ENCODE data around the gene EIF4A2.

Gene EIF4A2

DNA sequence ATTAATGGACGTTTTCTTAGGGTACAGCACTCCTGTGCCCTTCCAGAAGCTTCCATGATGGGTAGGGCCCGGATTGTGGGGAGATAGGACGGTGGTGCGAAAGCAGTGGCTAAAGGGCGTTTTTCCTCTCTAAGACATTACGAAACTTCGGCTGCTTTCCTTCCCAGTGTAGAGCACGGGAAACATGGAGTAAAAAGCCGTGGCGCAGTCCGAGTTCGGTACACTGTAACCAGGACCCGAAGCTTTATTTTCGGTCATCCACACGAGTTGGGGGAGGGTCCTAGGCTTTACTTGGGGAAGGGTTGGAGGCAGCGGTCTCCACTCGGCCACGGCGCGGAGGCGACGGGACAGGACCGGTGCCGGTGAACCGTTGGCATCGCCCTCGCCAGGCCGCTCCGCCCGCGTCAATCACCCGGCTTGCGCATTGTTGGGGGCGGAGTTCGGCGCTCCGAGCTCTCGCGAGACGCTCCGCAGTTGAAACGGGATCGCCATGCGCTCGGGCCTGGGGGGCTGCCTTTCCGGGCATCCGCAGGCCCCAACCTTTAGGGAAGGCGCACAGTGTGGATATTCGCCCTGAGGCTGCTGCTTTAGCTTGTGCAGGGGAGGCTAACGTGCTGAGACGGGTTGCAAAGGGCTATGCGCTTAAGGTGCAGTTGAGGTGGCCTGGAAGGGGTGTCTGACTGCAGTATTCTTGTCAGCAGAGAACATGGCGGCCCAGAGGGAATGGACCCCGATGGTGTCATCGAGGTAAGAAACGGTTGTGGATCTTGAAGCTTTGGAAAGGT is 546 bp downstream of the EIF4A2 start:
- TF ChIP-seq, protein P1, sequence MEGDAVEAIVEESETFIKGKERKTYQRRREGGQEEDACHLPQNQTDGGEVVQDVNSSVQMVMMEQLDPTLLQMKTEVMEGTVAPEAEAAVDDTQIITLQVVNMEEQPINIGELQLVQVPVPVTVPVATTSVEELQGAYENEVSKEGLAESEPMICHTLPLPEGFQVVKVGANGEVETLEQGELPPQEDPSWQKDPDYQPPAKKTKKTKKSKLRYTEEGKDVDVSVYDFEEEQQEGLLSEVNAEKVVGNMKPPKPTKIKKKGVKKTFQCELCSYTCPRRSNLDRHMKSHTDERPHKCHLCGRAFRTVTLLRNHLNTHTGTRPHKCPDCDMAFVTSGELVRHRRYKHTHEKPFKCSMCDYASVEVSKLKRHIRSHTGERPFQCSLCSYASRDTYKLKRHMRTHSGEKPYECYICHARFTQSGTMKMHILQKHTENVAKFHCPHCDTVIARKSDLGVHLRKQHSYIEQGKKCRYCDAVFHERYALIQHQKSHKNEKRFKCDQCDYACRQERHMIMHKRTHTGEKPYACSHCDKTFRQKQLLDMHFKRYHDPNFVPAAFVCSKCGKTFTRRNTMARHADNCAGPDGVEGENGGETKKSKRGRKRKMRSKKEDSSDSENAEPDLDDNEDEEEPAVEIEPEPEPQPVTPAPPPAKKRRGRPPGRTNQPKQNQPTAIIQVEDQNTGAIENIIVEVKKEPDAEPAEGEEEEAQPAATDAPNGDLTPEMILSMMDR (IDR thresholded peaks at IDR 0.05; ENCODE audit: low read depth, low read length, poor library complexity, severe bottlenecking), result no peak
- Histone ChIP-seq H3K4me3 (ENCODE audit: low read length) (peak overlapping the region; percentile 94), H3F3A (ENCODE audit: control insufficient read depth, insufficient read depth) (peaks cover 71% of the 10 kb centered on the region), H3K4me2 (ENCODE audit: low read length) (peak overlapping the region; percentile 89), H3K4me1 (ENCODE audit: control insufficient read depth, low read length) (peaks cover 52% of the 10 kb centered on the region), H3K79me2 (ENCODE audit: control insufficient read depth, low read length) (peaks cover 62% of the 10 kb centered on the region), H3K9me2 (replicated peaks; ENCODE audit: control insufficient read depth, low read length) (no peaks in the 10 kb centered on the region), H3K27me3 (ENCODE audit: control insufficient read depth, low read length) (peaks cover 3% of the 10 kb centered on the region; the same call in 1 of the 2 replicates), H3K27ac (ENCODE audit: low read depth, low read length) (peak overlapping the region; percentile 94), H3K9me3 (ENCODE audit: control insufficient read depth, insufficient read depth, low read length) (no peaks in the 10 kb centered on the region), H4K20me1 (ENCODE audit: control insufficient read depth, insufficient read depth, low read depth, low read length) (peaks cover 50% of the 10 kb centered on the region), H3K36me3 (ENCODE audit: control insufficient read depth, low read length) (peaks cover 63% of the 10 kb centered on the region)

DNA sequence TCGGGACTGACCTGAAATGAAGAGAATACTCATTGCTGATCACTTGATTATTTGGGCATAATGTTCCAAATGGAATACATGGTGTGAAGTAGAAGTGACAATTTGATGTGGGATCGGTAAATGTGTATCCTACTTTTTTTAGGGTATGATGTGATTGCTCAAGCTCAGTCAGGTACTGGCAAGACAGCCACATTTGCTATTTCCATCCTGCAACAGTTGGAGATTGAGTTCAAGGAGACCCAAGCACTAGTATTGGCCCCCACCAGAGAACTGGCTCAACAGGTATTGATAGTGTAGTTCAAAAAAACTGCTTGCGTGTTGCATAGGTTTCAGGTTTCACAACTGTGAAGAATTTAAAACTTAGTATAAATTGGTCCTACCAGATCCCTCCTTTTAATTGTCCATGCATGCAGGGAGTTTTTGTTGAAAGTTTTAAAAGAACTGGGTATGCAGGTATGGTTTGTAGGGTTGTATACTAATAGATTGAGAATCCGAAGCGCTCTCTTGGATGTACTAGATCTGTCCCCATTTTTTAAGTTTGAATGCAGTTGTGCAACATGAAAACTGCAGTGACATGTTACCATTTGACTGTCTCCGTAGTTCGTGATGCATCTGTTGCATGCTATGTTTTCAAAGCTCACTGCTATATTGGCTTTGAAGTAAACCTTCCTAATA is 1.6 kb downstream of the EIF4A2 start:
- H3K4me2 ChIP-seq (ENCODE audit: low read length), result peak overlapping the region; percentile 89
- no peak for TF ChIP-seq EZH2phosphoT487 (IDR thresholded peaks at IDR 0.05; ENCODE audit: borderline replicate concordance, low read length)
- peaks cover 62% of the 10 kb centered on the region for H3K79me2 ChIP-seq (ENCODE audit: control insufficient read depth, low read length)
- peaks cover 3% of the 10 kb centered on the region; the same call in 1 of the 2 replicates for H3K27me3 ChIP-seq (ENCODE audit: control insufficient read depth, low read length)
- peak overlapping the region; percentile 94 for H3K27ac ChIP-seq (ENCODE audit: low read depth, low read length)
- H3K9me3 ChIP-seq (ENCODE audit: control insufficient read depth, insufficient read depth, low read length), result no peaks in the 10 kb centered on the region
- peaks cover 73% of the 10 kb centered on the region for H3K36me3 ChIP-seq (ENCODE audit: control insufficient read depth, low read length)
- H3K4me1 ChIP-seq (ENCODE audit: control insufficient read depth, low read length), result peaks cover 52% of the 10 kb centered on the region
- H3F3A ChIP-seq (ENCODE audit: control insufficient read depth, insufficient read depth), result peaks cover 82% of the 10 kb centered on the region
- H3K4me3 ChIP-seq (ENCODE audit: low read length), result peak overlapping the region; percentile 94
- H4K20me1 ChIP-seq (ENCODE audit: control insufficient read depth, insufficient read depth, low read depth, low read length), result peaks cover 50% of the 10 kb centered on the region
- H3K9me2 ChIP-seq (replicated peaks; ENCODE audit: control insufficient read depth, low read length), result no peaks in the 10 kb centered on the region

DNA sequence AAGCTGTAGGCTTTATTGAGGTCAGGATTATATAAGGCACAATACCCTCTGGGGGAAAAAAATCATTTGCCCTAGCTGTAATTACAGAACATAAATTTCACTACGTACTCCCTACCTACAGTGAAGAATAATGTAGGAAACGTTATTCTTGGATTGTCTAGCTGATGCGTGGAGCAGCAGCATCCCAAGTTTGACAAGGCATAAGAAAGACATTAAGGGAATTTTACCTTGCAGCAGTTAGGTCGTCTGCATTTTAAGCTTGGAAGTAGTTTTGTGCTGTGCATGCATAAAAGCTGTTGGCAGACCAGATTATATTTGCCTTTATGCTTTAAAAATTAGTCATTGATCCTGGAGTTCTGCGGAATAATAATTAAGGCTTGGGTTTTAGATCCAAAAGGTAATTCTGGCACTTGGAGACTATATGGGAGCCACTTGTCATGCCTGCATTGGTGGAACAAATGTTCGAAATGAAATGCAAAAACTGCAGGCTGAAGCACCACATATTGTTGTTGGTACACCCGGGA is 2.2 kb downstream of the EIF4A2 start:
- H3F3A ChIP-seq (ENCODE audit: control insufficient read depth, insufficient read depth), result peaks cover 88% of the 10 kb centered on the region
- H3K79me2 ChIP-seq (ENCODE audit: control insufficient read depth, low read length), result peaks cover 62% of the 10 kb centered on the region
- peaks cover 3% of the 10 kb centered on the region; the same call in 1 of the 2 replicates for H3K27me3 ChIP-seq (ENCODE audit: control insufficient read depth, low read length)
- peaks cover 52% of the 10 kb centered on the region for H3K4me1 ChIP-seq (ENCODE audit: control insufficient read depth, low read length)
- peaks cover 50% of the 10 kb centered on the region for H4K20me1 ChIP-seq (ENCODE audit: control insufficient read depth, insufficient read depth, low read depth, low read length)
- H3K9me2 ChIP-seq (replicated peaks; ENCODE audit: control insufficient read depth, low read length), result no peaks in the 10 kb centered on the region
- peak overlapping the region; percentile 94 for H3K4me3 ChIP-seq (ENCODE audit: low read length)
- no peaks in the 10 kb centered on the region for H3K9me3 ChIP-seq (ENCODE audit: control insufficient read depth, insufficient read depth, low read length)
- H3K27ac ChIP-seq (ENCODE audit: low read depth, low read length), result peak overlapping the region; percentile 94
- no peak for TF ChIP-seq EZH2phosphoT487 (IDR thresholded peaks at IDR 0.05; ENCODE audit: borderline replicate concordance, low read length)
- TF ChIP-seq, protein P1 (IDR thresholded peaks at IDR 0.05; ENCODE audit: low read depth, low read length, poor library complexity, severe bottlenecking), result no peak
- H3K4me2 ChIP-seq (ENCODE audit: low read length), result peak overlapping the region; percentile 89
- peaks cover 79% of the 10 kb centered on the region for H3K36me3 ChIP-seq (ENCODE audit: control insufficient read depth, low read length)
